PFSK-1 (cell line): ENCODE results near the gene ACVR1.

Source experiments
- FOXP2 ChIP-seq: optimal IDR thresholded peaks from 2 replicates; pipeline ENCODE3; 2011; ENCODE audit warnings: borderline replicate concordance, control low read depth, inconsistent platforms; ENCODE audit not compliant: insufficient read depth; ENCODE audit errors: extremely low read length, extremely low read depth
- POLR2AphosphoS5 ChIP-seq: IDR thresholded peaks from 2 replicates; pipeline ENCODE4 v1.6.1; 2012; ENCODE audit warnings: low read depth, mild to moderate bottlenecking, control low read depth, low read length, moderate library complexity
- REST ChIP-seq, 2 experiments: IDR thresholded peaks; 2 replicates each; pipeline versions ENCODE4 v1.6.1 to v1.8.0; 2011 to 2012; ENCODE audit warnings: low read depth in 2 of 2, low read length in 2 of 2, control low read depth in 1 of 2, inconsistent platforms in 1 of 2, mild to moderate bottlenecking in 1 of 2, moderate library complexity in 1 of 2; ENCODE audit not compliant: insufficient read depth in 1 of 2
- SIN3A ChIP-seq: IDR thresholded peaks from 2 replicates; pipeline ENCODE4 v1.6.1; 2012; ENCODE audit warnings: mild to moderate bottlenecking, low read length, moderate library complexity, borderline replicate concordance; ENCODE audit not compliant: insufficient read depth
- TAF1 ChIP-seq: IDR thresholded peaks from 2 replicates; pipeline ENCODE4 v1.6.1; 2012; ENCODE audit warnings: low read length, control low read depth, borderline replicate concordance; ENCODE audit not compliant: insufficient read depth

ACVR1 gene

GRCh38 chr2:157849591-157849990, 26.5 kb downstream of the ACVR1 start:
- TF ChIP-seq TAF1 (no peak), SIN3A (no peak), FOXP2 (no peak), REST (IDR thresholded peaks at IDR 0.05; ENCODE audit: insufficient read depth in 1 of 2, low read depth in 2 of 2, low read length in 2 of 2) (no peak), POLR2AphosphoS5 (no peak)

DNA sequence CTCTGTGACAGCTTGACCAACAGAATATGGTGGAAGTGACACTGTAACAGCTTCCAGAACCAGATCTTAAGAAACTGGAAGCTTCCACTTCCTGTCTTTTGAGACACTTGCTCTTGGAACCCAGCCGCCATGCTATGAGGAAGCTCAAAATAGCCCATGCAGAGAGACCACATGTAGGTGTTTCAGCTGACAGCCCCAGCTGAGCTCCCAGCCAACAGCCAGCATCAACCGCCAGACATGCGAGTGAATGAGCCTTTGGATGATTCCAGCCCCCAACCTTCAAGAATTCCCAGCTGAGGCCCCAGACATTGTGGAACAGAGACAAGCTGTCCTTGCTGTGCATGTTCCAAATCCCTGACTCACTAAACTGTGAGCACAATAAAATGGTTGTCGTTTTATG, 27.9 kb downstream of the ACVR1 start:
- TF ChIP-seq POLR2AphosphoS5, result no peak

DNA sequence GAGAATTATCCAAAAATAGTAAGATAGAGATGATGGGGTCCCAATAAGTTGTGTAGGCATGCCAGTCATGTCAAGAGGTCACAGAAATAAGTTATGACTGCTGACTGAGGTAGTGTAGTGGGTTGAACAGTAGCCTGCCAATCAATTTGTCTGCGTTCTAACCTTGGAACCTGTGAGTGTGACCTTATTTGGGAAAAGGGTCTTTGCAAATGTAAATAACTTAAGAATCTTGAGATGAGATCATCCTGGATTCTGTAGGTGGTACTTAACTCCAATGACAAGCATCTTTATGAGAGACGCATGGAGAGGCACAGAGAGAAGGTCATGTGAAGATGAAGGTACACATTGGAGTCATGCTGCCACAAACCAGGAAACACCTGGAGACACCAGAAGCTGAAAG, 31.0 kb downstream of the ACVR1 start:
- TF ChIP-seq TAF1, result no peak
- no peak for TF ChIP-seq SIN3A
- TF ChIP-seq POLR2AphosphoS5, result no peak
- no peak for TF ChIP-seq FOXP2
- no peak for TF ChIP-seq REST (IDR thresholded peaks at IDR 0.05; ENCODE audit: insufficient read depth in 1 of 2, low read depth in 2 of 2, low read length in 2 of 2)

- no peak for TF ChIP-seq POLR2AphosphoS5
- TF ChIP-seq TAF1, result no peak
- TF ChIP-seq FOXP2, result no peak
- TF ChIP-seq REST (IDR thresholded peaks at IDR 0.05; ENCODE audit: insufficient read depth in 1 of 2, low read depth in 2 of 2, low read length in 2 of 2), result no peak
- TF ChIP-seq SIN3A, result no peak
Observed at GRCh38 chr2:157843935-157844334, 32.2 kb downstream of the ACVR1 start.

- no peak for TF ChIP-seq POLR2AphosphoS5
- no peak for TF ChIP-seq TAF1
- no peak for TF ChIP-seq FOXP2
- TF ChIP-seq SIN3A, result no peak
- no peak for TF ChIP-seq REST (IDR thresholded peaks at IDR 0.05; ENCODE audit: insufficient read depth in 1 of 2, low read depth in 2 of 2, low read length in 2 of 2)
Observed at GRCh38 chr2:157843081-157843480, 33.0 kb downstream of the ACVR1 start.
